ENCODE measurements around the gene SLC7A4.

Gene SLC7A4

DNA sequence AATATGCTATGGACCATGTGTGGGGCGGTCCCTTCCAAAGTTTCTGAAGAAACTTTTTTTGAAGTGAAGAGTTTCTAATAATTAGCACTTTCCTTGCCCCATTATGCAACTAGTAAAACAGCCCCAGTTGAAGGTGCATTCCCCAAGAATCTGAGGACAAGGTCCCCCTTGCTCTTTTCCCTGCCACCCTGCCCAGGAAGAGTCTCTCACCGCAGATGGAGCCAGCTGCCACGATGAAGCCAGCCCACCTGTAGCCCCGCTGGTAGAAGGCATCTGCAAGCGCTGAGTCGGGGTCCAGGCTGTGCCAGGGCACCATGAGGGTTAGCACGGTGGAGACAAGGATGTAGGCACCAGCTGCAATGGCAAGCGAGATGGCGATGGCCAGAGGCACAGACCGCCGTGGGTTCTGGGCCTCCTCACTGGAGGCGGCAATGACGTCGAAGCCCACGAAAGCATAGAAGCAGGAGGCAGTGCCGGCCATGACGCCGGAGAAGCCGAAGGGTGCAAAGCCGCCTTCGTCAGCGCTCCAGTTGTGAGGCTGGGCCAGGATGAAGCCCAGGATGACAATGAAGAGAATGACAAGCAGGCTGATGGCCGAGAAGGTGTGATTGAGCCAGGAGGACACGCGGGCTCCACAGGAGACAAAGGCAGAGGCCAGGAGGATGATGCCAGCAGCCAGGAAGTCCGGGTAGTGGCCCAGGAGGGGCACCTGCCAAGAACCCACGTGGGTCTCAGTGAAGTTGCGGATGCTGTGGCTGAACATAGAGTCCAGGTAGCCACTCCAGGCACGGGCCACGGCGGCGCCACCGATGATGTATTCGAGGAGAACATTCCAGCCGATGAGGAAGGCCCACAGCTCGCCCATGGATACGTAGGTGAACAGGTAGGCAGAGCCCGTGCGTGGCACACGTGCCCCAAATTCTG lies 1.5 kb downstream of the SLC7A4 start:
- TF ChIP-seq, protein P1, sequence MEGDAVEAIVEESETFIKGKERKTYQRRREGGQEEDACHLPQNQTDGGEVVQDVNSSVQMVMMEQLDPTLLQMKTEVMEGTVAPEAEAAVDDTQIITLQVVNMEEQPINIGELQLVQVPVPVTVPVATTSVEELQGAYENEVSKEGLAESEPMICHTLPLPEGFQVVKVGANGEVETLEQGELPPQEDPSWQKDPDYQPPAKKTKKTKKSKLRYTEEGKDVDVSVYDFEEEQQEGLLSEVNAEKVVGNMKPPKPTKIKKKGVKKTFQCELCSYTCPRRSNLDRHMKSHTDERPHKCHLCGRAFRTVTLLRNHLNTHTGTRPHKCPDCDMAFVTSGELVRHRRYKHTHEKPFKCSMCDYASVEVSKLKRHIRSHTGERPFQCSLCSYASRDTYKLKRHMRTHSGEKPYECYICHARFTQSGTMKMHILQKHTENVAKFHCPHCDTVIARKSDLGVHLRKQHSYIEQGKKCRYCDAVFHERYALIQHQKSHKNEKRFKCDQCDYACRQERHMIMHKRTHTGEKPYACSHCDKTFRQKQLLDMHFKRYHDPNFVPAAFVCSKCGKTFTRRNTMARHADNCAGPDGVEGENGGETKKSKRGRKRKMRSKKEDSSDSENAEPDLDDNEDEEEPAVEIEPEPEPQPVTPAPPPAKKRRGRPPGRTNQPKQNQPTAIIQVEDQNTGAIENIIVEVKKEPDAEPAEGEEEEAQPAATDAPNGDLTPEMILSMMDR (IDR thresholded peaks at IDR 0.05; ENCODE audit: borderline replicate concordance, control extremely low read depth, extremely low read depth, insufficient read depth, missing control alignments), result no peak
- in situ Hi-C loops (cut with MboI; ENCODE audit: low sequenced_read_pairs, unreplicated experiment), result no loop called here
- DNase-seq (ENCODE audit: low spot score), result no peak

DNA sequence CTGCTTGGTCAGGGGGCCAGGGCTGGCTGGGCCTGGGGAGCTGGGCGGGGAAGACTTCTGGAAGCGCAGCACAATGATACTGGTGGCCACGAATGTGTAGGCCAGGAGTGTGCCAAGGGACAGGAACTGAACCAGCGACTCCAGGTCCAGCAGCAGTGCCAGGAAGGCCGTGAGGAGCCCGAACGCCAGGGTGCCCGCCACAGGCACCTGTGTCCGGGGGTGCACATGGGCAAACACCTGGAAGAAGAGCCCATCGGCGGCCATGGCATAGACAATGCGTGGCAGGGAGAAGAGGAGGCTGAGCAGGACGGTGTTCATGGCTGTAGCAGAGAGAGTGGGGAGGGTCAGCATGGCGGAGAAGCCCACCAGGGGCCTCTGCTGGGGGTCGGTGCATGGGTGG lies 2.3 kb downstream of the SLC7A4 start:
- TF ChIP-seq, protein P1 (IDR thresholded peaks at IDR 0.05; ENCODE audit: borderline replicate concordance, control extremely low read depth, extremely low read depth, insufficient read depth, missing control alignments), result no peak
- DNase-seq (ENCODE audit: low spot score), result no peak
- in situ Hi-C loops (cut with MboI; ENCODE audit: low sequenced_read_pairs, unreplicated experiment), result no loop called here

DNA sequence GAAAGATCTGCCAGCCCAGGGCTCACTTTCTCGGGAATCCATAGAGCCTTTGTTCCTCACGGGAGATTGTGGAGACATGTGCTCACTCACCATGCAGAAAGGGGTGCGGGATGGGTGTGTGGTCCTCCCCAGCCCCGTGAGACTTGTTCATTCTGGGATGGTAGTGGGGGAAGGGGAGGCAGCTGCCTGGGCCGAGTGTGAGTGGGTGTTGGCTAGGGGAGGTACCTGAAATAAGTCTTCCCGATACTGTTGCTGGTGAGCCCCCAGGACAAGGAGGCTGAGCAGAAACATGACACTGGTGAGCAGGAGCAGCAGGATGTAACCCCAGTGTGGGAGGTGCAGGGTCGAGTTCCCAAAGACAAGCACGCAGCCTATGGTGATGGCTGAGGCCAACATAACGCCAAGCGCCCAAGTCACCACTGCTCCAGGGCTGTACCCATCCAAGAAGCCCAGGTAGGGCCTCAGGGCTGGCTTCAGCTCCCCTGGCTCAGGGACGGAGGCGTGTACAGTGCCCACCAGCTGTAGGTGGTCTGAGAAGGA lies 2.8 kb downstream of the SLC7A4 start:
- in situ Hi-C loops (cut with MboI; ENCODE audit: low sequenced_read_pairs, unreplicated experiment), result no loop called here
- no peak for DNase-seq (ENCODE audit: low spot score)
- TF ChIP-seq, protein P1 (IDR thresholded peaks at IDR 0.05; ENCODE audit: borderline replicate concordance, control extremely low read depth, extremely low read depth, insufficient read depth, missing control alignments), result no peak

DNA sequence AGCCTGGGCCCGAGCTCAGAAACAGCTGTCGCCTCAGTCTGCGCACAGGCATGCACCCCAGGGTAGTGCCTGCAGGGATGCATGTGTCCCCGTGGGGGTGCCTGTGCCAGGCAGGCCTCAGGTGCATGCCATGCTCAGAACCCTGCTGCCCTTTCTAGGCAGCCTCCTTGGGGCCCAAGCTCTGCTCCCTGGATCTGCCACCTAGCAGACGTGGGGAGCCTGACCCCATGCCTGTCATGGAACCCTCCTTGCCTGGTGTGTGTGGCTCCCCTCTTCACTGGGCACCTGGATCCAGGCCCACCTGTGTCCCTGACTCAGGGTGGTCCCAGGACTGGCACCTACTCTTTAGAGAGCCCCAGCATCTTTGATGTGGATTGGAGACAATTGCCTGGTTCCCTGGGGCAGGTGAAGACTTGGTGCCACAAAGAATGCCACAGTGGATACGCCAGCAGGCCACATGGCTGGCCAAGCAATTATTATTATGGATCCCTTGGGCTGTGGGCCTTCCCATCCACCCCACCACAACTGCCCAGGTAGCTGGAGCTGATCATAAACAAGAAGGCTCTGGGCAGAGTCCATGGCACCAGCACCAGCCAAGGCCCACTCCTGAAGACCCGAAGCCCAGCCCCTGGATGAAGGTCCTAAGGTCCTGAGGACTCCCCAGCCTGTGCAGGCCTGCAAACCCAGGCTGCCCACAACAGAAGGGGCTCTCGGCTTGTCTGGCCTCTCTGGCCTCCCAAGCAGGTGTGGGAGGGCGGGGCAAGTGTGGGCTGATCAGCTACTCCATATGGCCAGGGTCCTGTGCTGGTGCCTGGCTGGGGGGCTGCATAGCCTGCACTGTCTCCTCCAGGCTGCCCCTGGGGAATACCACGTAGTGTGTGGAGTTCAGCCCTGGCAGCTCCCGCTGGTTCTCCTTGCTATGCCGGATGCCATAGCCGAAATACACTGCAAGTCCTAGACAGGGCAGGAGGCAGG lies 3.8 kb downstream of the SLC7A4 start:
- in situ Hi-C loops (cut with MboI; ENCODE audit: low sequenced_read_pairs, unreplicated experiment), result no loop called here
- DNase-seq (ENCODE audit: low spot score), result no peak
- TF ChIP-seq, protein P1 (IDR thresholded peaks at IDR 0.05; ENCODE audit: borderline replicate concordance, control extremely low read depth, extremely low read depth, insufficient read depth, missing control alignments), result no peak

DNA sequence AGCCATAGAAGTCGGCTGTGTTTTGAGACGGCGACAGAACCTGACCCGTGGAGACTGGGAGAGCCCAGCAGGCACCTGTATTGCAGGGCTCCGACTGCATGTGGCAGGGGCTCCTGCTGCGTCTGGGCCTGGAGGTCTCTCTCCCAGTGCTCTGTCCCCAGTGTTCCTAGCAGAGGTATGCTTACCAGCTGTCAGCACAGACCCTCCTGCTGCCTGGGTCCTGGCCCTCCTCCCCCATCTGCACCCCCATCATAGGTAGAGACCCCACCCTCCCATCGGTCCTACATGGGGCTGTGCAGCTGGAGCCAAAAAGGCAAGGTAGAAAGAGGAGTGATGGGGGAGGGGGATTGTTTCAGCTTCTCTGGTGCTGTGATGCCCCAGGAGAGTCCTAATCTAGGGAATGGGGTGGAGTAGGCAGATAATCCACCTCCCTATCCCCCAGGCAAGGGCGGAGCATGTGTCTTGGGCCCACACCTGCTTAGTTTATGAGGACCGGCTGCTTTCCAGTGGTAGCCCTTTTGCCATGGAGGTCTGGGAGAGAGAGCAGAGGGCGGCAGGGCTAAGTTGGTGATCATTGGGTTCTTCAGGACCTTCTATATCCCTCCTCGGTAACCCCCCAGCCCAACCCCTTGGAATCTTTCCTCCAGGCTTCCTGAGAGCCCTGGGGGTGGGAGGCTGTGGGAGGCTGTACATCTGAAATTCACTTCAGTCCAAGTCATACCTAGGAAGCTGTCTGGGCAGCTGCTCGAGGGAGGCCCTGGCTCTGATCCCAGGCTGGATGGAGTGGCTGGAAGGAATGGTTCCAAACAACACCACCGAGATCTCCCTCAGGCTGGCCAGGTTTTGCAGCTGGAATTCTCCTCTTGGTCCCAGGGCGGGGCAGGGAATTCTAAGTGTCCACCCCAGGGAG lies 5.3 kb downstream of the SLC7A4 start:
- TF ChIP-seq, protein P1 (IDR thresholded peaks at IDR 0.05; ENCODE audit: borderline replicate concordance, control extremely low read depth, extremely low read depth, insufficient read depth, missing control alignments), result no peak
- in situ Hi-C loops (cut with MboI; ENCODE audit: low sequenced_read_pairs, unreplicated experiment), result no loop called here
- DNase-seq (ENCODE audit: low spot score), result no peak
